GM23248 (cell line): ENCODE measurements around the gene FAM90A1. TPM values are rescaled to one million over a fixed set of nuclear protein-coding genes. Genes with fewer than 3 reads are reported as not detected.
"Not testable (repeated sequence)": the region's sequence is repeated elsewhere in the genome, so short reads cannot be mapped to it uniquely, and the experiment has no call there.

Source experiments
- DNase-seq: peaks from one replicate; pipeline ENCODE4 v3.0.0-alpha.2; 2015
- H2AFZ ChIP-seq: fragments of 200-600 bp; sonication (generic); 2 replicates; pipeline ENCODE4 v1.6.1; 2016; ENCODE audit warnings: antibody characterized with exemption
- H3F3A ChIP-seq: fragments of 200-600 bp; sonication (generic); 2 replicates; pipeline ENCODE4 v1.6.1; 2016; ENCODE audit warnings: mild to moderate bottlenecking, antibody characterized with exemption, mixed run types; ENCODE audit not compliant: insufficient read depth
- H3K27ac ChIP-seq: fragments of 200-600 bp; sonication (generic); 2 replicates; pipeline ENCODE4 v1.5.1; 2016; ENCODE audit warnings: mild to moderate bottlenecking
- H3K27me3 ChIP-seq: fragments of 200-600 bp; sonication (generic); replicated peaks from 2 replicates; pipeline ENCODE4 v1.6.1; 2016; ENCODE audit warnings: mild to moderate bottlenecking; ENCODE audit not compliant: insufficient read depth
- H3K36me3 ChIP-seq: fragments of 200-600 bp; sonication (generic); 2 replicates; pipeline ENCODE4 v1.6.1; 2016; ENCODE audit warnings: low read depth, mild to moderate bottlenecking
- H3K4me1 ChIP-seq: fragments of 200-600 bp; sonication (generic); 2 replicates; pipeline ENCODE4 v1.6.1; 2016; ENCODE audit warnings: mild to moderate bottlenecking; ENCODE audit not compliant: insufficient read depth
- H3K4me2 ChIP-seq: fragments of 200-600 bp; sonication (generic); one replicate; pipeline ENCODE4 v1.6.1; 2016; ENCODE audit warnings: mild to moderate bottlenecking; ENCODE audit not compliant: unreplicated experiment
- H3K4me3 ChIP-seq: fragments of 200-600 bp; sonication (generic); 2 replicates; pipeline ENCODE4 v1.5.1; 2016; ENCODE audit warnings: mild to moderate bottlenecking
- H3K79me2 ChIP-seq: fragments of 200-600 bp; sonication (generic); 2 replicates; pipeline ENCODE4 v1.6.1; 2016; ENCODE audit warnings: mild to moderate bottlenecking; ENCODE audit not compliant: insufficient read depth
- H3K9ac ChIP-seq: fragments of 200-600 bp; sonication (generic); 2 replicates; pipeline ENCODE4 v1.6.1; 2016; ENCODE audit warnings: mild to moderate bottlenecking
- H3K9me2 ChIP-seq: fragments of 200-600 bp; sonication (generic); 2 replicates; pipeline ENCODE4 v1.6.1; 2016; ENCODE audit warnings: mixed run types, mild to moderate bottlenecking, moderate library complexity; ENCODE audit not compliant: insufficient read depth
- H3K9me3 ChIP-seq: fragments of 200-600 bp; sonication (generic); one replicate; pipeline ENCODE4 v1.6.1; 2017; ENCODE audit warnings: low read depth
- H4K20me1 ChIP-seq: fragments of 200-600 bp; sonication (generic); 2 replicates; pipeline ENCODE4 v1.6.0; 2016; ENCODE audit not compliant: insufficient read depth
- EZH2 ChIP-seq: fragments of 200-600 bp; sonication (generic); IDR thresholded peaks from 2 replicates; pipeline ENCODE4 v1.6.1; 2018; ENCODE audit warnings: antibody characterized with exemption, mild to moderate bottlenecking; ENCODE audit not compliant: insufficient read depth, poor library complexity, severe bottlenecking
- EZH2phosphoT487 ChIP-seq: fragments of 200-600 bp; sonication (generic); IDR thresholded peaks from 2 replicates; pipeline ENCODE4 v1.6.1; 2018; ENCODE audit warnings: antibody characterized with exemption, moderate library complexity, mild to moderate bottlenecking, low read depth; ENCODE audit not compliant: insufficient read depth
- WGBS, 2 experiments: methylation state at CpG; one replicate each; pipeline ENCODE4 v1.1.6; 2015 to 2017; ENCODE audit warnings: low lambda C conversion rate in 2 of 2, low coverage in 1 of 2; ENCODE audit errors: missing lambda C conversion rate in 2 of 2; 5-methylcytosine and 5-hydroxymethylcytosine counted together
- in situ Hi-C: fragments of 300-500 bp; cut with MboI; formaldehyde crosslinking; loops from 2 replicates; pipeline ENCODE4 v1.15.0; 2020
- polyA plus RNA-seq: library from polyadenylated mRNA; unstranded; fragments of >200 nt; fragmentation: Nextera tagmentation; extraction: Ambion mirVana; gene quantifications from 2 replicates; pipeline ENCODE4 v1.2.1, GENCODE V29; 2016
- total RNA-seq: library from RNA; depleted of rRNA; stranded (reverse); fragments of >200 nt; shearing (Covaris generic); gene quantifications from 2 replicates; pipeline ENCODE4 v1.2.3, GENCODE V29; 2014

Gene FAM90A1
- total and polyA plus RNA-seq, 2 experiments from 2014 or later, result 0.24 TPM; not detected in 1

GRCh38 chr12:8226355-8226754 lies 1.1 kb downstream of the FAM90A1 start:
- Histone ChIP-seq H3F3A (no peaks in the 10 kb centered on the region), H4K20me1 (no peaks in the 10 kb centered on the region), H3K9me3 (no peaks in the 10 kb centered on the region), H3K4me3 (no peak overlapping the region), H3K4me1 (no peaks in the 10 kb centered on the region), H3K27ac (no peak overlapping the region), H2AFZ (no peak overlapping the region), H3K79me2 (no peaks in the 10 kb centered on the region), H3K9ac (no peak overlapping the region), H3K4me2 (no peak overlapping the region), H3K9me2 (no peaks in the 10 kb centered on the region), H3K27me3 (no peaks in the 10 kb centered on the region), H3K36me3 (no peaks in the 10 kb centered on the region)
- no peak for TF ChIP-seq EZH2
- TF ChIP-seq EZH2phosphoT487, result no peak
- no peak for DNase-seq
- 74 to 79% methylated on average over 8 of the region's 8 CpGs for WGBS, 2 experiments
- in situ Hi-C loops, result no loop called here

- 89 to 95% methylated on average over 11 of the region's 11 CpGs for WGBS, 2 experiments
- H3K36me3 ChIP-seq, H3K9me2 ChIP-seq, H3K27ac ChIP-seq, H3K79me2 ChIP-seq, H3K4me1 ChIP-seq, H3K9me3 ChIP-seq, H2AFZ ChIP-seq, H3F3A ChIP-seq, H3K4me2 ChIP-seq, DNase-seq, in situ Hi-C loops, H3K27me3 ChIP-seq, H3K4me3 ChIP-seq, H4K20me1 ChIP-seq, H3K9ac ChIP-seq: not testable (repeated sequence)
Observed at GRCh38 chr12:8224782-8225181, 2.6 kb downstream of the FAM90A1 start.

- in situ Hi-C loops, H3K9ac ChIP-seq, DNase-seq, H3K9me2 ChIP-seq, H4K20me1 ChIP-seq, H3K79me2 ChIP-seq, H3K9me3 ChIP-seq, H3K27me3 ChIP-seq, H3K4me3 ChIP-seq, H3K27ac ChIP-seq, H3F3A ChIP-seq, H2AFZ ChIP-seq, H3K4me1 ChIP-seq, H3K4me2 ChIP-seq, H3K36me3 ChIP-seq: not testable (repeated sequence)
- 72% methylated on average over 13 of the region's 13 CpGs for WGBS, 2 experiments
Observed at GRCh38 chr12:8223646-8224045, 3.8 kb downstream of the FAM90A1 start.

GRCh38 chr12:8222303-8222702 lies 5.1 kb downstream of the FAM90A1 start:
- H3K36me3 ChIP-seq, in situ Hi-C loops, H3K9ac ChIP-seq, H4K20me1 ChIP-seq, H3K4me3 ChIP-seq, H3K4me2 ChIP-seq, H3K27ac ChIP-seq, H3F3A ChIP-seq, DNase-seq, H3K9me2 ChIP-seq, H3K4me1 ChIP-seq, H3K9me3 ChIP-seq, H3K27me3 ChIP-seq, H3K79me2 ChIP-seq, H2AFZ ChIP-seq: not testable (repeated sequence)
- WGBS, 2 experiments, result 63 to 80% methylated on average over 15 to 16 of the region's 16 CpGs

- H4K20me1 ChIP-seq, H3K27ac ChIP-seq, H3K79me2 ChIP-seq, H3K4me1 ChIP-seq, H3K36me3 ChIP-seq, H3K9me3 ChIP-seq, H3K27me3 ChIP-seq, H3K9me2 ChIP-seq, H2AFZ ChIP-seq, H3K4me3 ChIP-seq, H3F3A ChIP-seq, in situ Hi-C loops, DNase-seq, H3K9ac ChIP-seq, H3K4me2 ChIP-seq: not testable (repeated sequence)
- WGBS, 2 experiments, result 76% methylated on average over 18 to 21 of the region's 21 CpGs
Observed at GRCh38 chr12:8221844-8222243, 5.6 kb downstream of the FAM90A1 start.

GRCh38 chr12:8221375-8221774 lies 6.0 kb downstream of the FAM90A1 start:
- H3K4me1 ChIP-seq, H3K4me3 ChIP-seq, H3K9ac ChIP-seq, H3K4me2 ChIP-seq, H3K27ac ChIP-seq, H4K20me1 ChIP-seq, H3K27me3 ChIP-seq, H3K9me2 ChIP-seq, in situ Hi-C loops, H3F3A ChIP-seq, DNase-seq, H3K79me2 ChIP-seq, H3K36me3 ChIP-seq, H3K9me3 ChIP-seq, H2AFZ ChIP-seq: not testable (repeated sequence)
- WGBS, 2 experiments, result 83 to 86% methylated on average over 20 to 21 of the region's 21 CpGs

GRCh38 chr12:8218711-8219382 lies 8.6 kb downstream of the FAM90A1 start:
- in situ Hi-C loops, H3K4me1 ChIP-seq, H3F3A ChIP-seq, H3K79me2 ChIP-seq, H3K27ac ChIP-seq, H3K9ac ChIP-seq, H3K9me3 ChIP-seq, H3K36me3 ChIP-seq, H4K20me1 ChIP-seq, H3K27me3 ChIP-seq, H3K4me2 ChIP-seq, H2AFZ ChIP-seq, H3K9me2 ChIP-seq, H3K4me3 ChIP-seq, DNase-seq: not testable (repeated sequence)
- WGBS, 2 experiments, result 64 to 65% methylated on average over 26 of the region's 26 CpGs
